PC-9 (cell line): Measurements from ENCODE around the gene APOL2.

Source experiments
- CTCF ChIP-seq: fragments of 200-600 bp; sonication (generic); conservative IDR thresholded peaks from 2 replicates; pipeline ENCODE4 v1.6.1; 2017; ENCODE audit warnings: mixed run types, antibody characterized with exemption, mild to moderate bottlenecking, moderate library complexity
- EZH2 ChIP-seq: fragments of 200-600 bp; sonication (generic); IDR thresholded peaks from 2 replicates; pipeline ENCODE4 v1.8.0; 2017; ENCODE audit warnings: antibody characterized with exemption, low read depth

- TF ChIP-seq CTCF (peak; percentile 74), EZH2 (no peak)
Observed at GRCh38 chr22:36221799-36222751, 17.3 kb downstream of the APOL2 start.
